ENCODE measurements around the gene FOXJ3. TPM values are rescaled to one million over a fixed set of nuclear protein-coding genes. Genes with fewer than 3 reads are reported as not detected.

Gene FOXJ3
- total and polyA plus RNA-seq, 10 donors: 8.9 to 85.8 (median 57.3) TPM

DNA sequence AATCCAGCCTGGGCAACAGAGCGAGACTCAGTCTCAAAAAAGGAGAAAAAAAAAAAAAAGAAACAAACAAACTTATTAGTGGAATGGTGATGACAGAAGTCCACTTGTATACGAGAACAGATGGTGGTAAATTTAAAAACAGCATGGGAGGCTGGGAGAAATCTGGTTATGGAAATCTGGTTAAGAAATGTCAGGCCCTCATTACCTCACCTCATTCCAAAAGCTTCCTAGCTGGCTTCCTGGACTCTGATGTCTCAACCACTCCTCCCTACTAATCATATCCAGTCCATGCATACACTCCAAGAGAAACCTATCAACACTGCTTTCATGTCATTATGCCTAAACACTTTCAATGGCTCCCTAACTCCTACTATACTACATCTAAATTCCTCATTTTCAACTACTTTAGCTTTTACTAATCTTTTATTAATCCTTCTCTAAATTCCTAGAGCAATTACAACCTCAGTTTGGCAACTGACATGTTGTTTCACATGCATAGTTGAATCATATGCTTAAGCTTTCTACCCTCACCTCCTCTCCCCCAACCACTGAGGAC lies 52.9 kb downstream of the FOXJ3 start:
- Histone ChIP-seq H3K27ac (no peak overlapping the region), H3K4me1 (peaks cover 0 to 53% (median 7%) of the 10 kb centered on the region in 6 donors), H3K36me3 (peaks cover 0 to 15% (median 5%) of the 10 kb centered on the region in 6 donors), H3K4me3 (no peak overlapping the region), H3K27me3 (replicated peaks in 1 of 7) (no peaks in the 10 kb centered on the region), H3K9me3 (no peaks in the 10 kb centered on the region)
- no peak for DNase-seq
- intact Hi-C loops (cut with DNase I; ENCODE audit: low total_unique reads): no loop called here
- WGBS, 5 donors: 79 to 95% (median 88%) methylated on average over 2 of the region's 2 CpGs
- TF ChIP-seq, protein P1, sequence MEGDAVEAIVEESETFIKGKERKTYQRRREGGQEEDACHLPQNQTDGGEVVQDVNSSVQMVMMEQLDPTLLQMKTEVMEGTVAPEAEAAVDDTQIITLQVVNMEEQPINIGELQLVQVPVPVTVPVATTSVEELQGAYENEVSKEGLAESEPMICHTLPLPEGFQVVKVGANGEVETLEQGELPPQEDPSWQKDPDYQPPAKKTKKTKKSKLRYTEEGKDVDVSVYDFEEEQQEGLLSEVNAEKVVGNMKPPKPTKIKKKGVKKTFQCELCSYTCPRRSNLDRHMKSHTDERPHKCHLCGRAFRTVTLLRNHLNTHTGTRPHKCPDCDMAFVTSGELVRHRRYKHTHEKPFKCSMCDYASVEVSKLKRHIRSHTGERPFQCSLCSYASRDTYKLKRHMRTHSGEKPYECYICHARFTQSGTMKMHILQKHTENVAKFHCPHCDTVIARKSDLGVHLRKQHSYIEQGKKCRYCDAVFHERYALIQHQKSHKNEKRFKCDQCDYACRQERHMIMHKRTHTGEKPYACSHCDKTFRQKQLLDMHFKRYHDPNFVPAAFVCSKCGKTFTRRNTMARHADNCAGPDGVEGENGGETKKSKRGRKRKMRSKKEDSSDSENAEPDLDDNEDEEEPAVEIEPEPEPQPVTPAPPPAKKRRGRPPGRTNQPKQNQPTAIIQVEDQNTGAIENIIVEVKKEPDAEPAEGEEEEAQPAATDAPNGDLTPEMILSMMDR (IDR thresholded peaks at IDR 0.05 in 8 of 11, conservative IDR thresholded peaks at IDR 0.05 in 3 of 11): no peak
- TF ChIP-seq POLR2A (IDR thresholded peaks at IDR 0.05) (no peak), POLR2AphosphoS5 (IDR thresholded peaks at IDR 0.05) (no peak)

DNA sequence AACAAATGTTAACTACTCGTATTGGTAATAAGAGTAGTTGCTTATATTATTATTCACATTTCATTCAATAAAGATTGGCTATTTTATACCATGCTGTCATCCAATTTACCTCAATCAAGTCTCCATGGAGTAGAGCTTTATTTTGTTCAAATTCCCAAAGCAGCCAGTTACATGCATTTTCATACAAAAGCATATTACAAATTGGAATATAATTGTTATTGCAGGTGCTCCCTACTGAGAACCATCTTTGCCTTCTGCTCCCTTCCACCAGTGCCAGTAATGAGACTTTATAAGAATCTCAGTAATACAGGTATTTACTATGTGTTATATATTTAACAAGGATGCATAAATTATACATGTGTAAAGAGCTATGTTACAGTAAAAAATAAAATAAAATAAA lies 54.2 kb downstream of the FOXJ3 start:
- TF ChIP-seq, protein P1 (IDR thresholded peaks at IDR 0.05 in 8 of 11, conservative IDR thresholded peaks at IDR 0.05 in 3 of 11): no peak
- no peak for TF ChIP-seq POLR2AphosphoS5 (IDR thresholded peaks at IDR 0.05)
- TF ChIP-seq POLR2A (IDR thresholded peaks at IDR 0.05): no peak
- Histone ChIP-seq H3K36me3 (peaks cover 0 to 24% (median 6%) of the 10 kb centered on the region in 6 donors), H3K27me3 (replicated peaks in 1 of 7) (no peaks in the 10 kb centered on the region), H3K9me3 (no peaks in the 10 kb centered on the region), H3K4me1 (peaks cover 0 to 53% (median 7%) of the 10 kb centered on the region in 6 donors), H3K27ac (no peak overlapping the region), H3K4me3 (no peak overlapping the region)
- WGBS, 5 donors: 88 to 100% (median 94%) methylated on average over 1 of the region's 1 CpG
- intact Hi-C loops (cut with DNase I; ENCODE audit: low total_unique reads): no loop called here
- DNase-seq: no peak

DNA sequence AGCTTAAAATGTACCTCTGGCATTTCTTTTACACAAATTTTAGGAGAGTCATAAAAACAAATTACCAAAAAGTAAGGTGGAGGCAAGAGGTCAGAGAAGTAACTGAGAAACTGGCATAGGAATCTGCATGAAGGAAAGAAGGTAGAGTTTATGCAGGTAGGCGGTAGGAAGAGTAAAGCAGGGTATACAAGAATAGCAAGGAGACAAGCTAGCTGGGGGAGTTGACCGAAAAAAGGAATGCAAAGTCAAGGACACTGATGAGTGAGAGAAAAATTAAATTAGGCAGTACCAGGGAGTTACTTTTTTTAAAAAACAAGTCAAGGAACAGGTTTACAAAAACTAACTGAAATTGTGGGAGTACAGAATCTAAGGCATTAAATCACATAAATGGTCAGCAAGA lies 56.0 kb downstream of the FOXJ3 start:
- intact Hi-C loops (cut with DNase I; ENCODE audit: low total_unique reads): no loop called here
- WGBS, 5 donors: 59 to 82% (median 74%) methylated on average over 2 of the region's 2 CpGs
- Histone ChIP-seq H3K27me3 (replicated peaks in 1 of 7) (no peaks in the 10 kb centered on the region), H3K9me3 (no peaks in the 10 kb centered on the region), H3K36me3 (peaks cover 0 to 39% (median 7%) of the 10 kb centered on the region in 6 donors), H3K4me1 (peaks cover 0 to 53% (median 7%) of the 10 kb centered on the region in 6 donors), H3K4me3 (no peak overlapping the region), H3K27ac (no peak overlapping the region)
- no peak for DNase-seq
- TF ChIP-seq, protein P1 (IDR thresholded peaks at IDR 0.05 in 8 of 11, conservative IDR thresholded peaks at IDR 0.05 in 3 of 11): no peak
- TF ChIP-seq POLR2AphosphoS5 (IDR thresholded peaks at IDR 0.05): no peak
- no peak for TF ChIP-seq POLR2A (IDR thresholded peaks at IDR 0.05)

DNA sequence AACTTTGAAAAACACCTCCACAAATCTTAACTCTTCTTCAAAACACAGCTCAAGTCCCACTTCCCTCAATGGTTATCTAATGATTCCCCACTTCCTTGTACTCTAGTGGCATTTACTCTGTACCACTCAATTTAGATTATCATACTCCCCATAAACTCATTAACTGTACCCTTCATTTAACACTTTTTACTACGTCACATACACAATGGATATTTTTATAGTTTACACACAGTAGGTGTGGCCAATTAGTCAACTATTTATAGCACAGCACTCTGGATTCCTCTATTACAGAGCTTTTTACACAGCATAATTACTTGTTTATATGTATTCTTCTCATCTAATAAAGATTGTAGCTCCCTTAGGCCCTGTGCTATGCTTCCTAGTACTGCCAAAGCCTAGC lies 62.1 kb downstream of the FOXJ3 start:
- WGBS, 5 donors: 87 to 100% (median 93%) methylated on average over 1 of the region's 1 CpG
- DNase-seq: no peak
- Histone ChIP-seq H3K4me1 (peaks cover 0 to 9% (median 0%) of the 10 kb centered on the region in 6 donors), H3K9me3 (no peaks in the 10 kb centered on the region), H3K27me3 (replicated peaks in 1 of 7) (no peaks in the 10 kb centered on the region), H3K4me3 (no peak overlapping the region), H3K36me3 (peaks cover 0 to 45% (median 4%) of the 10 kb centered on the region in 6 donors), H3K27ac (no peak overlapping the region)
- TF ChIP-seq POLR2A (IDR thresholded peaks at IDR 0.05) (no peak), POLR2AphosphoS5 (IDR thresholded peaks at IDR 0.05) (no peak)
- TF ChIP-seq, protein P1 (IDR thresholded peaks at IDR 0.05 in 8 of 11, conservative IDR thresholded peaks at IDR 0.05 in 3 of 11): no peak
- intact Hi-C loops (cut with DNase I; ENCODE audit: low total_unique reads): no loop called here

Measured in spleen (tissue), 11 donors.